ENCODE results near the gene CD200R1L.

CD200R1L gene

GRCh38 chr3:112779558-112780480 is 66.8 kb downstream of the CD200R1L start:
- H3K27me3 ChIP-seq (ENCODE audit: control insufficient read depth in 2 of 2, insufficient read depth in 2 of 2, low read length in 2 of 2) = no peaks in the 10 kb centered on the region
- no peak overlapping the region for H3K4me3 ChIP-seq (ENCODE audit: low read length in 2 of 2)
- peaks cover 0 to 4% of the 10 kb centered on the region in 2 donors for H3K4me1 ChIP-seq (ENCODE audit: control insufficient read depth in 2 of 2, insufficient read depth in 2 of 2, low read length in 2 of 2)
- H3K36me3 ChIP-seq (ENCODE audit: control insufficient read depth in 2 of 2, insufficient read depth in 2 of 2, low read length in 2 of 2) = no peaks in the 10 kb centered on the region
- no peaks in the 10 kb centered on the region for H3K9me3 ChIP-seq (ENCODE audit: control insufficient read depth in 2 of 2, low read length in 2 of 2)
- no peak overlapping the region for H3K9ac ChIP-seq (ENCODE audit: low read depth in 1 of 2, low read length in 2 of 2)
- peak overlapping the region in 1 of 2 donors; percentile 7 for H3K27ac ChIP-seq (ENCODE audit: low read depth in 2 of 2, low read length in 2 of 2)

GRCh38 chr3:112779011-112779410 is 67.7 kb downstream of the CD200R1L start:
- H3K4me3 ChIP-seq (ENCODE audit: low read length in 2 of 2) = no peak overlapping the region
- no peak overlapping the region for H3K27ac ChIP-seq (ENCODE audit: low read depth in 2 of 2, low read length in 2 of 2)
- H3K4me1 ChIP-seq (ENCODE audit: control insufficient read depth in 2 of 2, insufficient read depth in 2 of 2, low read length in 2 of 2) = peaks cover 0 to 8% of the 10 kb centered on the region in 2 donors
- H3K9ac ChIP-seq (ENCODE audit: low read depth in 1 of 2, low read length in 2 of 2) = no peak overlapping the region
- no peaks in the 10 kb centered on the region for H3K27me3 ChIP-seq (ENCODE audit: control insufficient read depth in 2 of 2, insufficient read depth in 2 of 2, low read length in 2 of 2)
- H3K36me3 ChIP-seq (ENCODE audit: control insufficient read depth in 2 of 2, insufficient read depth in 2 of 2, low read length in 2 of 2) = no peaks in the 10 kb centered on the region
- H3K9me3 ChIP-seq (ENCODE audit: control insufficient read depth in 2 of 2, low read length in 2 of 2) = no peaks in the 10 kb centered on the region

- Histone ChIP-seq H3K36me3 (ENCODE audit: control insufficient read depth in 2 of 2, insufficient read depth in 2 of 2, low read length in 2 of 2) (no peaks in the 10 kb centered on the region), H3K4me1 (ENCODE audit: control insufficient read depth in 2 of 2, insufficient read depth in 2 of 2, low read length in 2 of 2) (peaks cover 0 to 8% of the 10 kb centered on the region in 2 donors), H3K27ac (ENCODE audit: low read depth in 2 of 2, low read length in 2 of 2) (no peak overlapping the region), H3K9me3 (ENCODE audit: control insufficient read depth in 2 of 2, low read length in 2 of 2) (no peaks in the 10 kb centered on the region), H3K4me3 (ENCODE audit: low read length in 2 of 2) (no peak overlapping the region), H3K27me3 (ENCODE audit: control insufficient read depth in 2 of 2, insufficient read depth in 2 of 2, low read length in 2 of 2) (no peaks in the 10 kb centered on the region), H3K9ac (ENCODE audit: low read depth in 1 of 2, low read length in 2 of 2) (no peak overlapping the region)
Measured at GRCh38 chr3:112778353-112778948, 68.2 kb downstream of the CD200R1L start.

- no peaks in the 10 kb centered on the region for H3K9me3 ChIP-seq (ENCODE audit: control insufficient read depth in 2 of 2, low read length in 2 of 2)
- H3K9ac ChIP-seq (ENCODE audit: low read depth in 1 of 2, low read length in 2 of 2) = no peak overlapping the region
- no peaks in the 10 kb centered on the region for H3K27me3 ChIP-seq (ENCODE audit: control insufficient read depth in 2 of 2, insufficient read depth in 2 of 2, low read length in 2 of 2)
- H3K36me3 ChIP-seq (ENCODE audit: control insufficient read depth in 2 of 2, insufficient read depth in 2 of 2, low read length in 2 of 2) = no peaks in the 10 kb centered on the region
- no peak overlapping the region for H3K27ac ChIP-seq (ENCODE audit: low read depth in 2 of 2, low read length in 2 of 2)
- H3K4me1 ChIP-seq (ENCODE audit: control insufficient read depth in 2 of 2, insufficient read depth in 2 of 2, low read length in 2 of 2) = peaks cover 0 to 8% of the 10 kb centered on the region in 2 donors
- no peak overlapping the region for H3K4me3 ChIP-seq (ENCODE audit: low read length in 2 of 2)
Measured at GRCh38 chr3:112777811-112778210, 68.9 kb downstream of the CD200R1L start.

- Histone ChIP-seq H3K27ac (ENCODE audit: low read depth in 2 of 2, low read length in 2 of 2) (no peak overlapping the region), H3K9me3 (ENCODE audit: control insufficient read depth in 2 of 2, low read length in 2 of 2) (no peaks in the 10 kb centered on the region), H3K36me3 (ENCODE audit: control insufficient read depth in 2 of 2, insufficient read depth in 2 of 2, low read length in 2 of 2) (no peaks in the 10 kb centered on the region), H3K27me3 (ENCODE audit: control insufficient read depth in 2 of 2, insufficient read depth in 2 of 2, low read length in 2 of 2) (no peaks in the 10 kb centered on the region), H3K9ac (ENCODE audit: low read depth in 1 of 2, low read length in 2 of 2) (no peak overlapping the region), H3K4me3 (ENCODE audit: low read length in 2 of 2) (no peak overlapping the region), H3K4me1 (ENCODE audit: control insufficient read depth in 2 of 2, insufficient read depth in 2 of 2, low read length in 2 of 2) (peaks cover 0 to 8% of the 10 kb centered on the region in 2 donors)
Measured at GRCh38 chr3:112776836-112777235, 69.8 kb downstream of the CD200R1L start.

GRCh38 chr3:112776000-112776399 is 70.7 kb downstream of the CD200R1L start:
- no peaks in the 10 kb centered on the region for H3K9me3 ChIP-seq (ENCODE audit: control insufficient read depth in 2 of 2, low read length in 2 of 2)
- H3K4me3 ChIP-seq (ENCODE audit: low read length in 2 of 2) = no peak overlapping the region
- peaks cover 0 to 8% of the 10 kb centered on the region in 2 donors for H3K4me1 ChIP-seq (ENCODE audit: control insufficient read depth in 2 of 2, insufficient read depth in 2 of 2, low read length in 2 of 2)
- H3K9ac ChIP-seq (ENCODE audit: low read depth in 1 of 2, low read length in 2 of 2) = no peak overlapping the region
- no peak overlapping the region for H3K27ac ChIP-seq (ENCODE audit: low read depth in 2 of 2, low read length in 2 of 2)
- H3K36me3 ChIP-seq (ENCODE audit: control insufficient read depth in 2 of 2, insufficient read depth in 2 of 2, low read length in 2 of 2) = no peaks in the 10 kb centered on the region
- H3K27me3 ChIP-seq (ENCODE audit: control insufficient read depth in 2 of 2, insufficient read depth in 2 of 2, low read length in 2 of 2) = no peaks in the 10 kb centered on the region

- Histone ChIP-seq H3K9ac (ENCODE audit: low read depth in 1 of 2, low read length in 2 of 2) (no peak overlapping the region), H3K27ac (ENCODE audit: low read depth in 2 of 2, low read length in 2 of 2) (no peak overlapping the region), H3K4me1 (ENCODE audit: control insufficient read depth in 2 of 2, insufficient read depth in 2 of 2, low read length in 2 of 2) (peaks cover 0 to 8% of the 10 kb centered on the region in 2 donors)
Measured at GRCh38 chr3:112775011-112775742, 71.5 kb downstream of the CD200R1L start.

GRCh38 chr3:112774293-112774926 is 72.3 kb downstream of the CD200R1L start:
- no peak overlapping the region for H3K9ac ChIP-seq (ENCODE audit: low read depth in 1 of 2, low read length in 2 of 2)
- H3K4me1 ChIP-seq (ENCODE audit: control insufficient read depth in 2 of 2, insufficient read depth in 2 of 2, low read length in 2 of 2) = peaks cover 0 to 8% of the 10 kb centered on the region in 2 donors

More at GRCh38 chr3:112775011-112775742, 71.5 kb downstream of the CD200R1L start:
- Histone ChIP-seq H3K27me3 (ENCODE audit: control insufficient read depth in 2 of 2, insufficient read depth in 2 of 2, low read length in 2 of 2) (no peaks in the 10 kb centered on the region), H3K4me3 (ENCODE audit: low read length in 2 of 2) (no peak overlapping the region), H3K9me3 (ENCODE audit: control insufficient read depth in 2 of 2, low read length in 2 of 2) (no peaks in the 10 kb centered on the region), H3K36me3 (ENCODE audit: control insufficient read depth in 2 of 2, insufficient read depth in 2 of 2, low read length in 2 of 2) (no peaks in the 10 kb centered on the region)

GRCh38 chr3:112773864-112774263 is 72.8 kb downstream of the CD200R1L start:
- Histone ChIP-seq H3K9ac (ENCODE audit: low read depth in 1 of 2, low read length in 2 of 2) (no peak overlapping the region), H3K4me1 (ENCODE audit: control insufficient read depth in 2 of 2, insufficient read depth in 2 of 2, low read length in 2 of 2) (peaks cover 0 to 8% of the 10 kb centered on the region in 2 donors)

More at GRCh38 chr3:112774293-112774926, 72.3 kb downstream of the CD200R1L start:
- no peak overlapping the region for H3K4me3 ChIP-seq (ENCODE audit: low read length in 2 of 2)
- no peaks in the 10 kb centered on the region for H3K9me3 ChIP-seq (ENCODE audit: control insufficient read depth in 2 of 2, low read length in 2 of 2)
- H3K27me3 ChIP-seq (ENCODE audit: control insufficient read depth in 2 of 2, insufficient read depth in 2 of 2, low read length in 2 of 2) = no peaks in the 10 kb centered on the region
- H3K27ac ChIP-seq (ENCODE audit: low read depth in 2 of 2, low read length in 2 of 2) = peak overlapping the region in 1 of 2 donors; percentile 10
- H3K36me3 ChIP-seq (ENCODE audit: control insufficient read depth in 2 of 2, insufficient read depth in 2 of 2, low read length in 2 of 2) = no peaks in the 10 kb centered on the region

More at GRCh38 chr3:112773864-112774263, 72.8 kb downstream of the CD200R1L start:
- H3K27ac ChIP-seq (ENCODE audit: low read depth in 2 of 2, low read length in 2 of 2) = no peak overlapping the region
- no peaks in the 10 kb centered on the region for H3K27me3 ChIP-seq (ENCODE audit: control insufficient read depth in 2 of 2, insufficient read depth in 2 of 2, low read length in 2 of 2)
- no peaks in the 10 kb centered on the region for H3K36me3 ChIP-seq (ENCODE audit: control insufficient read depth in 2 of 2, insufficient read depth in 2 of 2, low read length in 2 of 2)
- no peaks in the 10 kb centered on the region for H3K9me3 ChIP-seq (ENCODE audit: control insufficient read depth in 2 of 2, low read length in 2 of 2)
- no peak overlapping the region for H3K4me3 ChIP-seq (ENCODE audit: low read length in 2 of 2)

Data from mucosa of rectum (tissue), 2 donors.